ENCODE measurements around the gene ALMS1.

GRCh38 chr2:73593680-73594079, 208.0 kb downstream of the ALMS1 start:
- TF ChIP-seq CTCF (IDR thresholded peaks at IDR 0.05): no peak
- no peak for TF ChIP-seq CHD2 (IDR thresholded peaks at IDR 0.05; ENCODE audit: low read length, partially characterized antibody)
- TF ChIP-seq RAD21 (IDR thresholded peaks at IDR 0.05; ENCODE audit: low read length): no peak
- TF ChIP-seq IRF3 (IDR thresholded peaks at IDR 0.05; ENCODE audit: low read depth, low read length): no peak
- no peak for TF ChIP-seq TEAD4 (IDR thresholded peaks at IDR 0.05; ENCODE audit: borderline replicate concordance, insufficient read depth)
- TF ChIP-seq POLR2AphosphoS5 (IDR thresholded peaks at IDR 0.05; ENCODE audit: low read depth, low read length): no peak
- no peak for TF ChIP-seq REST (IDR thresholded peaks at IDR 0.05; ENCODE audit: low read depth, low read length)
- no peak for TF ChIP-seq GABPA (IDR thresholded peaks at IDR 0.05; ENCODE audit: low read depth)
